ENCODE data around the gene BABAM2.

Gene BABAM2

DNA sequence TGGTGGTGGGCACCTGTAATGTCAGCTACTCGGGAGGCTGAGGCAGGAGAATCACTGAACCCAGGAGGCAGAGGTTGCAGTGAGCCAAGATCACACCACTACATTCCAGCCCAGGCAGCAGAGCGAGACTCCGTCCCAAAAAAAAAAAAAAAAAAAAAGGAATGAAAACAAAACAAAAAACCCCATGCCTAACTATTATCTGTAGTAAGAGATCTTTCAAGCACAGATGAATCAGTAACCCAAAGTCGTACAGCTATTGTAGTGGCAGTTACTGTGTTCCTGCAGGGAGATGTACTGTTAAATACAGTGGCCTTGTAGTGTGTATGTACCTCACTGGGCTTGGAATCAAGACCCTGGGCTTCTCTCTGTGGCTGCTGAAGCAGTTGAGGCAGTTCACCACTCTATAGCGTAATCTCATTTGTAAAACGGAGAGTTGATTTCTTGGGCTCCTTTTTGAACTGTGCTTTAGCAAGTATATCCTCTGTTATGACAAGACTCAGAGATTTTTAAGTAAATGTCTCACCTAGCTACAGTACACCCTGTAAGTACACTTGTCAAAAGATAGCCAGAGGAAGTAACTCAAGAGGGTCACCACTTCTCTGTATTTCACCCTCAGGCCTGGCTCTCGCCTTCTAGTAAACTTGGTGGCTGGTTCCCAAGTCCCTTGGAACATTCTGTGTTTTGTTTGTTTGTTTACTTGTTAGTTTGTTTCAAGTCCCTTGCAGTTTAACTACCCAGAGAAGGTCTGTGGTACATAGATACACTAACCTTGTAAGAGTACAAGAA lies 392.5 kb downstream of the BABAM2 start:
- Histone ChIP-seq H3K27me3 (ENCODE audit: low read length) (no peaks in the 10 kb centered on the region), H3K9ac (ENCODE audit: low read length) (no peak overlapping the region), H3K9me3 (ENCODE audit: insufficient read depth, low read length) (no peaks in the 10 kb centered on the region), H3K27ac (ENCODE audit: low read depth, low read length) (no peak overlapping the region), H3K4me2 (ENCODE audit: low read depth, low read length, poor library complexity, severe bottlenecking) (no peak overlapping the region), H3K4me3 (ENCODE audit: insufficient read depth, low read length, poor library complexity, severe bottlenecking) (no peak overlapping the region), H4K20me1 (ENCODE audit: low read depth, low read length) (no peaks in the 10 kb centered on the region), H3K79me2 (ENCODE audit: insufficient read depth, low read length) (no peaks in the 10 kb centered on the region), H3F3A (ENCODE audit: insufficient read depth) (no peaks in the 10 kb centered on the region), H3K36me3 (ENCODE audit: low read length) (no peaks in the 10 kb centered on the region), H3K9me2 (replicated peaks; ENCODE audit: insufficient read depth, low read length) (no peaks in the 10 kb centered on the region), H2AFZ (ENCODE audit: low read depth, low read length, severe bottlenecking) (no peak overlapping the region)
- no peak for TF ChIP-seq EZH2phosphoT487 (conservative IDR thresholded peaks at IDR 0.05; ENCODE audit: low read length)
- TF ChIP-seq, protein P1, sequence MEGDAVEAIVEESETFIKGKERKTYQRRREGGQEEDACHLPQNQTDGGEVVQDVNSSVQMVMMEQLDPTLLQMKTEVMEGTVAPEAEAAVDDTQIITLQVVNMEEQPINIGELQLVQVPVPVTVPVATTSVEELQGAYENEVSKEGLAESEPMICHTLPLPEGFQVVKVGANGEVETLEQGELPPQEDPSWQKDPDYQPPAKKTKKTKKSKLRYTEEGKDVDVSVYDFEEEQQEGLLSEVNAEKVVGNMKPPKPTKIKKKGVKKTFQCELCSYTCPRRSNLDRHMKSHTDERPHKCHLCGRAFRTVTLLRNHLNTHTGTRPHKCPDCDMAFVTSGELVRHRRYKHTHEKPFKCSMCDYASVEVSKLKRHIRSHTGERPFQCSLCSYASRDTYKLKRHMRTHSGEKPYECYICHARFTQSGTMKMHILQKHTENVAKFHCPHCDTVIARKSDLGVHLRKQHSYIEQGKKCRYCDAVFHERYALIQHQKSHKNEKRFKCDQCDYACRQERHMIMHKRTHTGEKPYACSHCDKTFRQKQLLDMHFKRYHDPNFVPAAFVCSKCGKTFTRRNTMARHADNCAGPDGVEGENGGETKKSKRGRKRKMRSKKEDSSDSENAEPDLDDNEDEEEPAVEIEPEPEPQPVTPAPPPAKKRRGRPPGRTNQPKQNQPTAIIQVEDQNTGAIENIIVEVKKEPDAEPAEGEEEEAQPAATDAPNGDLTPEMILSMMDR (IDR thresholded peaks at IDR 0.05; ENCODE audit: insufficient read depth, low read length, poor library complexity, severe bottlenecking) = no peak

DNA sequence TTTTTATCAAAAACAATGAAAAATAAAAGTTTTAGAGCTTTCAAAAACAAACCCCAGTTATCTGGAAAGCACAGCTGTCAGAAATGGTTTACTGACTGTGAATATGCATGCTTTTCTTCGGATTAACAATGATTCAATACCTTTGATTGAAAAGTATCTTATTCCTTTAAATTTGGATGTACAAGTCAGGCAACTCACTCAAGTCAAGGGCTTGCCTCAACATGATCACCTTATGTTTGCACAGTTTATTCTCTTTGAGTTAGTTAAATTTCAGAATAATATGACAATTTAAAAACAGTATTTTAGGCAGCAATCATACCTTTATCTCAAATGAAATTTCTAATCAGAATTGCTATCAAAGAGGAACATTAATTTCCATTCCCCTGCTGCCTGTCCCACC lies 393.3 kb downstream of the BABAM2 start:
- Histone ChIP-seq H3K4me2 (ENCODE audit: low read depth, low read length, poor library complexity, severe bottlenecking) (no peak overlapping the region), H3K9me2 (replicated peaks; ENCODE audit: insufficient read depth, low read length) (no peaks in the 10 kb centered on the region), H3K9ac (ENCODE audit: low read length) (no peak overlapping the region), H3K9me3 (ENCODE audit: insufficient read depth, low read length) (no peaks in the 10 kb centered on the region), H3K27ac (ENCODE audit: low read depth, low read length) (no peak overlapping the region), H3K36me3 (ENCODE audit: low read length) (no peaks in the 10 kb centered on the region), H3K79me2 (ENCODE audit: insufficient read depth, low read length) (no peaks in the 10 kb centered on the region), H3K4me3 (ENCODE audit: insufficient read depth, low read length, poor library complexity, severe bottlenecking) (no peak overlapping the region), H2AFZ (ENCODE audit: low read depth, low read length, severe bottlenecking) (no peak overlapping the region), H3F3A (ENCODE audit: insufficient read depth) (no peaks in the 10 kb centered on the region), H3K27me3 (ENCODE audit: low read length) (no peaks in the 10 kb centered on the region), H4K20me1 (ENCODE audit: low read depth, low read length) (no peaks in the 10 kb centered on the region)
- TF ChIP-seq EZH2phosphoT487 (conservative IDR thresholded peaks at IDR 0.05; ENCODE audit: low read length) = no peak
- TF ChIP-seq, protein P1 (IDR thresholded peaks at IDR 0.05; ENCODE audit: insufficient read depth, low read length, poor library complexity, severe bottlenecking) = no peak

DNA sequence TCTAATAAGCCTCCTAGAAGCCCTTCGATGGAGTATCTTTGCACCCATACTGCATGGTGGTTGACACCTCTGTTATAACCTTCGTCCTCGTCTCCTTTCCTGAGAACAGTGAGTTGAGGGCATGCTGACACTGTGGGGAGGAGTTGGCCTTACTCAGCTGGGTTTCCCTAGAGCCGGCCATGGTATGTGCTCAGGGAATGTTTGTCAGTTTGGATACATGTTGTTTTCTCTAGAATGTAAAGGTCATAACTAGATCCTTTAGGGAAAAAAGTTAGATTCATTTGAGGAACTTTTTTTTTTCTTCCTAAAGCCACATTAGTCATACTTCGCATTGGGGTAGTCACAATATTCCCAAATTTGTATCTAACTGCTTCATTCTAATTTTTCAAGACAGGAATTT lies 396.1 kb downstream of the BABAM2 start:
- TF ChIP-seq, protein P1 (IDR thresholded peaks at IDR 0.05; ENCODE audit: insufficient read depth, low read length, poor library complexity, severe bottlenecking) = no peak
- no peak for TF ChIP-seq EZH2phosphoT487 (conservative IDR thresholded peaks at IDR 0.05; ENCODE audit: low read length)
- Histone ChIP-seq H3K79me2 (ENCODE audit: insufficient read depth, low read length) (no peaks in the 10 kb centered on the region), H3K9ac (ENCODE audit: low read length) (no peak overlapping the region), H2AFZ (ENCODE audit: low read depth, low read length, severe bottlenecking) (no peak overlapping the region), H4K20me1 (ENCODE audit: low read depth, low read length) (no peaks in the 10 kb centered on the region), H3K9me3 (ENCODE audit: insufficient read depth, low read length) (no peaks in the 10 kb centered on the region), H3K27ac (ENCODE audit: low read depth, low read length) (no peak overlapping the region), H3K4me2 (ENCODE audit: low read depth, low read length, poor library complexity, severe bottlenecking) (no peak overlapping the region), H3K4me3 (ENCODE audit: insufficient read depth, low read length, poor library complexity, severe bottlenecking) (no peak overlapping the region), H3F3A (ENCODE audit: insufficient read depth) (no peaks in the 10 kb centered on the region), H3K27me3 (ENCODE audit: low read length) (no peaks in the 10 kb centered on the region), H3K36me3 (ENCODE audit: low read length) (no peaks in the 10 kb centered on the region), H3K9me2 (replicated peaks; ENCODE audit: insufficient read depth, low read length) (no peaks in the 10 kb centered on the region)

Measured in SU-DHL-6 (cell line).